ENCODE measurements around the gene FKBP8.
"Not testable (repeated sequence)": the region's sequence is repeated elsewhere in the genome, so short reads cannot be mapped to it uniquely, and the experiment has no call there.

FKBP8 gene

GRCh38 chr19:18542941-18543813 is at the start of gene FKBP8:
TSS of gene FKBP8 (minus strand) at chr19:18543573. CDS start at chr19:18541970, 1,603 bp downstream.
- TF ChIP-seq CTCF (IDR thresholded peaks at IDR 0.05; ENCODE audit: low read depth, low read length, missing control alignments) = no peak
- peak within 1 kb of the TSS; percentile 57 for H3K4me3 ChIP-seq (replicated peaks; ENCODE audit: low read depth, low read length)
- no peak for DNase-seq (ENCODE audit: extremely low read depth, low read depth)

- not testable (repeated sequence) for H3K4me3 ChIP-seq (replicated peaks; ENCODE audit: low read depth, low read length); DNase-seq (ENCODE audit: extremely low read depth, low read depth)
These were observed 49.4 kb upstream of the FKBP8 start for GRCh38 chr19:18592732-18593131.

GRCh38 chr19:18591735-18592385 is 48.5 kb upstream of the FKBP8 start:
- no peak overlapping the region for H3K4me3 ChIP-seq (replicated peaks; ENCODE audit: low read depth, low read length)
- no peak for TF ChIP-seq CTCF (IDR thresholded peaks at IDR 0.05; ENCODE audit: low read depth, low read length, missing control alignments)
- peak; percentile 86 for DNase-seq (ENCODE audit: extremely low read depth, low read depth)

GRCh38 chr19:18590273-18591272 is 47.2 kb upstream of the FKBP8 start:
- H3K4me3 ChIP-seq (replicated peaks; ENCODE audit: low read depth, low read length) = peak overlapping the region; percentile 80
- peak; percentile 15 for TF ChIP-seq CTCF (IDR thresholded peaks at IDR 0.05; ENCODE audit: low read depth, low read length, missing control alignments)
- no peak for DNase-seq (ENCODE audit: extremely low read depth, low read depth)

- peak; percentile 46 for DNase-seq (ENCODE audit: extremely low read depth, low read depth)
- H3K4me3 ChIP-seq (replicated peaks; ENCODE audit: low read depth, low read length) = peak overlapping the region; percentile 80
- TF ChIP-seq CTCF (IDR thresholded peaks at IDR 0.05; ENCODE audit: low read depth, low read length, missing control alignments) = no peak
These were observed 46.3 kb upstream of the FKBP8 start for GRCh38 chr19:18589380-18590272.

- DNase-seq (ENCODE audit: extremely low read depth, low read depth) = no peak
- H3K4me3 ChIP-seq (replicated peaks; ENCODE audit: low read depth, low read length) = peak within 1 kb of the TSS; percentile 80
- TF ChIP-seq CTCF (IDR thresholded peaks at IDR 0.05; ENCODE audit: low read depth, low read length, missing control alignments) = peak; percentile 88
These were observed 45.4 kb upstream of the FKBP8 start, which contains the start of gene REX1BD for GRCh38 chr19:18588611-18589379. TSS of gene REX1BD (plus strand) at chr19:18588798. CDS start at chr19:18588802, 4 bp downstream.

Measured in HFF-Myc (cell line).